Endothelial cell of umbilical vein (primary cell): ENCODE data around the gene PROSER1. TPM values are rescaled to one million over a fixed set of nuclear protein-coding genes. Genes with fewer than 3 reads are reported as not detected.
A peak's percentile ranks its signal among the peaks of the same experiment; 100 is the strongest.

Experiments used
- BruUV-seq: library from RNA; stranded (reverse); fragments of 400-500 nt; replicated peaks from 2 replicates; lab custom pipeline; 2021; lab: Mats Ljungman, UMichigan
- CTCF ChIA-PET: fragments of 300-600, 350-600 bp; sonication (Branson Sonifier 250); formaldehyde crosslinking; loops from one replicate; lab custom pipeline; 2021; ENCODE audit warnings: antibody characterized with exemption, inconsistent platforms; lab: Charles Lee
- POLR2A ChIA-PET: fragments of 300-600, 350-600 bp; sonication (Branson Sonifier 250); formaldehyde crosslinking; loops from one replicate; lab custom pipeline; 2021; ENCODE audit warnings: antibody characterized with exemption, inconsistent platforms; lab: Charles Lee
- DNase-seq: peaks from one replicate; pipeline ENCODE4 v3.0.0-alpha.2; 2011; ENCODE audit warnings: low read depth, low spot score
- FAIRE-seq: peaks from 2 replicates; lab custom pipeline; 2011; peaks lifted over from hg19 to GRCh38; lab: Jason Lieb, UNC
- H2AFZ ChIP-seq: 2 replicates; pipeline ENCODE4 v1.6.0; 2012; ENCODE audit warnings: low read depth, low read length, control low read depth, inconsistent platforms
- H3K27ac ChIP-seq: 2 replicates; pipeline ENCODE4 v1.5.1; 2011; ENCODE audit warnings: low read depth, mild to moderate bottlenecking, control low read depth, low read length, moderate library complexity; ENCODE audit not compliant: insufficient read depth
- H3K27me3 ChIP-seq, 2 experiments: 2 replicates each; pipeline versions ENCODE4 v1.6.0 to v1.6.1; 2011; ENCODE audit warnings: low read length in 2 of 2, mixed read lengths in 1 of 2; ENCODE audit not compliant: control insufficient read depth in 2 of 2, insufficient read depth in 2 of 2
- H3K36me3 ChIP-seq, 2 experiments: 2 replicates in 1 of 2; 3 replicates in 1 of 2; pipeline ENCODE4 v1.5.1; 2011; ENCODE audit warnings: low read length in 2 of 2, mild to moderate bottlenecking in 1 of 2, moderate library complexity in 1 of 2; ENCODE audit not compliant: control insufficient read depth in 2 of 2, insufficient read depth in 2 of 2; ENCODE audit errors: extremely low read depth in 1 of 2
- H3K4me1 ChIP-seq: 3 replicates; pipeline ENCODE4 v1.5.1; 2011; ENCODE audit warnings: mild to moderate bottlenecking, low read length; ENCODE audit not compliant: control insufficient read depth, insufficient read depth; ENCODE audit errors: extremely low read depth
- H3K4me2 ChIP-seq: 2 replicates; pipeline ENCODE4 v1.6.1; 2011; ENCODE audit warnings: low read length, control low read depth, mixed read lengths; ENCODE audit not compliant: insufficient read depth
- H3K4me3 ChIP-seq, 3 experiments: fragments of 200-600 bp in 1 of 3; sonication (generic), shearing (Covaris generic) in 1 of 3; replicated peaks in 1 of 3; 2 replicates each; pipeline ENCODE4 v1.5.1; 2011 to 2016; ENCODE audit warnings: control low read depth in 3 of 3, low read length in 3 of 3, mild to moderate bottlenecking in 2 of 3, inconsistent platforms in 1 of 3, low read depth in 1 of 3, moderate library complexity in 1 of 3; ENCODE audit not compliant: insufficient read depth in 1 of 3
- H3K79me2 ChIP-seq: 2 replicates; pipeline ENCODE4 v1.6.0; 2012; ENCODE audit warnings: low read length, inconsistent platforms; ENCODE audit not compliant: control insufficient read depth, insufficient read depth
- H3K9ac ChIP-seq: replicated peaks from 2 replicates; pipeline ENCODE3; 2011; ENCODE audit warnings: low read length, control low read depth; ENCODE audit not compliant: insufficient read depth; ENCODE audit errors: extremely low read depth
- H3K9me1 ChIP-seq: replicated peaks from 3 replicates; pipeline ENCODE4 v1.6.0; 2011; ENCODE audit warnings: mild to moderate bottlenecking, low read length; ENCODE audit not compliant: control insufficient read depth, insufficient read depth; ENCODE audit errors: extremely low read depth
- H3K9me3 ChIP-seq: replicated peaks from 2 replicates; pipeline ENCODE4 v1.5.1; 2012; ENCODE audit warnings: low read length, inconsistent platforms; ENCODE audit not compliant: control insufficient read depth, insufficient read depth
- H4K20me1 ChIP-seq: replicated peaks from 2 replicates; pipeline ENCODE3; 2011; ENCODE audit warnings: mild to moderate bottlenecking, low read length; ENCODE audit not compliant: control insufficient read depth, insufficient read depth; ENCODE audit errors: extremely low read depth
- CTCF ChIP-seq, 2 donors: IDR thresholded peaks; 1 replicate in 1 of 2; 2 replicates in 1 of 2; pipeline ENCODE4 v1.5.1; 2011; ENCODE audit warnings: low read length in 2 of 2, mild to moderate bottlenecking in 2 of 2, moderate library complexity in 2 of 2, control low read depth in 1 of 2, inconsistent platforms in 1 of 2, low read depth in 1 of 2; ENCODE audit not compliant: insufficient read depth in 1 of 2; ENCODE audit errors: extremely low read depth in 1 of 2
- EZH2 ChIP-seq: IDR thresholded peaks from 2 replicates; pipeline ENCODE4 v1.6.1; 2012; ENCODE audit warnings: borderline replicate concordance, low read depth, mild to moderate bottlenecking, moderate library complexity, low read length, inconsistent platforms; ENCODE audit not compliant: severe bottlenecking
- FOS ChIP-seq: IDR thresholded peaks from 2 replicates; pipeline ENCODE4 v1.6.1; 2011; ENCODE audit warnings: mild to moderate bottlenecking, low read length, moderate library complexity, borderline replicate concordance; ENCODE audit not compliant: insufficient read depth
- GATA2 ChIP-seq: IDR thresholded peaks from 2 replicates; pipeline ENCODE4 v1.7.0; 2011; ENCODE audit warnings: low read depth, mild to moderate bottlenecking, moderate library complexity, mixed read lengths, low read length; ENCODE audit not compliant: insufficient read length, insufficient read depth
- JUN ChIP-seq: IDR thresholded peaks from 2 replicates; pipeline ENCODE4 v1.6.1; 2011; ENCODE audit warnings: borderline replicate concordance, low read depth; ENCODE audit not compliant: insufficient read length, insufficient read depth
- MAX ChIP-seq: IDR thresholded peaks from 2 replicates; pipeline ENCODE4 v1.6.1; 2011; ENCODE audit not compliant: insufficient read depth, insufficient read length
- MYC ChIP-seq: IDR thresholded peaks from one replicate; pipeline ENCODE4 v1.6.1; 2011; ENCODE audit warnings: mild to moderate bottlenecking, low read depth, low read length
- POLR2A ChIP-seq: IDR thresholded peaks from 2 replicates; pipeline ENCODE4 v1.6.1; 2012; ENCODE audit warnings: low read depth, mild to moderate bottlenecking, control low read depth, low read length
- POLR2AphosphoS5 ChIP-seq: IDR thresholded peaks from 2 replicates; pipeline ENCODE4 v1.6.1; 2012; ENCODE audit warnings: low read depth, mild to moderate bottlenecking, control low read depth, low read length, moderate library complexity; ENCODE audit not compliant: insufficient read depth
- dilution Hi-C: fragments of 300-500 bp; cut with MboI; formaldehyde crosslinking; loops from one replicate; pipeline ENCODE4 v1.15.0; 2019; ENCODE audit warnings: low sequenced_read_pairs; ENCODE audit not compliant: extremely low pct_ligation_motif_present
- intact Hi-C: fragments of 100-400 bp; cut with micrococcal nuclease; formaldehyde crosslinking; loops from one replicate; pipeline ENCODE4 v1.10.0; 2022
- polyA plus RNA-seq, 4 experiments: library from polyadenylated mRNA; depleted of rRNA in 3 of 4; stranded (reverse) in 3 of 4; unstranded in 1 of 4; fragments of >200 nt; gene quantifications; 2 replicates each; pipeline versions ENCODE4 v1.2.1 to v1.2.3, GENCODE V29; 2011 to 2012; ENCODE audit warnings: missing spikeins in 1 of 4
- total RNA-seq: library from RNA; stranded (reverse); gene quantifications from 2 replicates; pipeline ENCODE4 v1.2.3, GENCODE V29; 2021

PROSER1 gene
- total and polyA plus RNA-seq, 2 donors (not counting 3 experiments of a cell fraction or from before 2014, with no cell fraction given): 38.3 to 40.4 TPM

- ChIA-PET POLR2A (no interaction called here), CTCF (interaction anchor here (0.7 to 2.5 kb wide), 2 partner anchors 577 to 581 kb away, joined by 3 to 13 read pairs; no protein-coding TSS in a partner anchor)
- H3K27ac ChIP-seq: no peak overlapping the region
- H3K36me3 ChIP-seq: peaks cover 0 to 2% of the 10 kb centered on the region in 2 experiments
- no peak for FAIRE-seq
- H3K27me3 ChIP-seq: no peaks in the 10 kb centered on the region
- intact Hi-C loops: loop anchor here (5.0 to 10.0 kb wide), 4 partner anchors 380 to 1740 kb away; partner anchors contain the start of genes LHFPL6, MRPS31 and UFM1
- DNase-seq: peak; percentile 7
- H3K4me3 ChIP-seq: peak overlapping the region in 2 of 3 experiments; percentile 94 to 98
- no TSS peak for BruUV-seq
- H3K9me3 ChIP-seq: no peaks in the 10 kb centered on the region
- TF ChIP-seq MAX: no peak
- no peak for TF ChIP-seq POLR2AphosphoS5
- TF ChIP-seq GATA2: no peak
- TF ChIP-seq POLR2A: no peak
- no peak for TF ChIP-seq FOS
- TF ChIP-seq EZH2: no peak
- TF ChIP-seq CTCF (IDR thresholded peaks at IDR 0.05; ENCODE audit: extremely low read depth in 1 of 2, insufficient read depth in 1 of 2, low read depth in 1 of 2, low read length in 2 of 2): no peak
- no peak for TF ChIP-seq MYC
- TF ChIP-seq JUN: no peak
- H3K79me2 ChIP-seq: peaks cover 71% of the 10 kb centered on the region
- H4K20me1 ChIP-seq: peaks cover 4% of the 10 kb centered on the region
- H2AFZ ChIP-seq: no peak overlapping the region
- H3K4me2 ChIP-seq: peak overlapping the region; percentile 100
- peaks cover 24% of the 10 kb centered on the region for H3K4me1 ChIP-seq
- dilution Hi-C loops: no loop called here
- H3K9ac ChIP-seq: no peak overlapping the region
- H3K9me1 ChIP-seq: no peaks in the 10 kb centered on the region
Measured at GRCh38 chr13:39035204-39035603, 2.7 kb downstream of the PROSER1 start.
